NCI-H226 (cell line): ENCODE measurements around the gene CRAT.

ENCODE experiments used
- DNase-seq: peaks from one replicate; pipeline ENCODE4 v3.0.0-alpha.2; 2015

The CRAT gene

DNA sequence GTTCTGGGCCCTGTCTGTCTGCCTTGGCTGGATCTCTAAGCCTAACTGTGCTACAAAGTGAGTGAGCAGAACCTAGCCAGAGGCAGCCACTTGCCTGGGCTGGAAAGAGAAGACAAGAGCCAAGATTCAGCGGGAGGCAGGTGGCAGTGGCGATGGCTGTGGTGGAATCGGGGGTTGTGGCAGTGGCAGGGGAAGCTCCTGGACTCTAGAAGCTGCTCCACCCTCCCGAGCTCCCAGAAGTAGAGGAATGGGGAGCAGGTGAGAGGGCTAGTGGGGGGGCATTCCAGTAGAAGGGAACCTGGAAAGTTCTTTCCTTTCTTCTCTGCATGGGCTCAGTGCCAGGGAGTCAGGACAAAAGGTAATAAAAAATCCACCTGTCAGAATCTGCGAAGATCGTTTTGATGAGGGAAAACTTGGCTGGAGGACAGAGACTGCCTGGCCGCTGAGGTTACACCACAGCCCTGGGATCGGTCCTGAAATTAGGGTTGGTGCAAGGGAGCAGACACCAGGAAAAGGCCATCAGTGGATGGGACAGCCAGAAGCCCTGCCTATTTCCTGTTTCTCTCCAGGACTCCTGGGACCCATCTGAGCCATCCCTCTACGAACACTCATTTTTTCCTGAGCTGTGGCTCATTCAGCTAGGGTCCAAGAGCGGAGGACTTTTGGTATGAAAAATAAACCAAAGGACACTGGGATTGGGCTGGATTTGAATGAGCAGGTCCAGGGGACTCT, 1.6 kb downstream of the CRAT start:
- DNase-seq, result no peak

DNA sequence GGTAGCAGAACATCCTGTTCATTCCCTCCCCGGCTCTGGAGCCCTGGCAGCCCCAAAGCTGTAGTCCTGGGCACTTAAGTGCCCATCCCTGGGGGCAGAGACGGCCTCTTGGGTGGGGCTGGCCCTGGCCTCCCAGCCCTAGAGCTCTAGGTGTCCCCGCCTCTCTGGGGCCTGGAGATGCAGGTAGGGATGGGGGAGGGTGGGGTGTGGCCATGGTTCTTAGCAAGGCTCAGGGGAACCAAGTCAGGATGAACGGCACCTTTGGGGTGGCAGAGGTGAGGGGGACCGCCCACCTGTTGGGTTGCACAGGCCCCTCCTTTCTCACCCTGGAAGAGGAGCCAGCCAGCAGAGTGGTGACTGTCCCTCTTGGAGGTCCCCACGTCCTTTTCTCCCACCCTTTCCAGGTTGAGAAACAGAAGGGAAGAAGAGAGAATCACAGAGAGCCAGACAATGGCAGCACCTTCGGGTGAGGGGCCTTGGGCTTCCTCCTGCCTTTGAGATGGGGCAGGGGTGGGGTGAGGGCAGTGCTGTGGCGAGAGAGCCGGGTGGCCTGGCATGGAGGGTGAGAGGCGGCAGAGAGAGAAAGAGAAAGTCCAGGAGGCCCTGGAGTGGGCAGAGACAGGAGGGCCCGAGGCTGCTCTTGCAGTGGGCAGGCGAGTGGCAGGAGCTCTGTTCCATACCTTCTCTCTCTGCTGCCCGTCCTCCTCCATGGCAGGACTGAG, 2.3 kb downstream of the CRAT start:
- no peak for DNase-seq

DNA sequence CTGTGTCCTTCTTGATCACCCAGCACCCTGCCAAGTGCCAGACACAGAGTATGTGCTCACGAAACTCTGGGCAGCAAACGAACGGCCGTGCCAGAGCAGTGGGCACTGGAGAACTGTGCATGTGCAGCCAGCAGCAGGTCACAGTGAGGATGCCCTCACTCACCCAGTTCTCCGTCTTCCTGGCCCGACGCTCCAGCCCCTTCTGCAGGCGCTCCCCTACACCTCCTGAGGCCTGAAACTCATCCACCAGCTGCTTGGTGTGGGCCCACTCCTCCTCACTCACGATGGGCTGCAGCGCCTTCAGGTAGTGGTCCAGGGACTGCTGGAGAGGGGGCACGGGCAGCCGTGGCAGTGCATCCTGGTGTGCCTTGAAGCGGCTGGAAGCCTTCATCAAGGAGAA, 2.9 kb downstream of the CRAT start:
- DNase-seq, result no peak

DNA sequence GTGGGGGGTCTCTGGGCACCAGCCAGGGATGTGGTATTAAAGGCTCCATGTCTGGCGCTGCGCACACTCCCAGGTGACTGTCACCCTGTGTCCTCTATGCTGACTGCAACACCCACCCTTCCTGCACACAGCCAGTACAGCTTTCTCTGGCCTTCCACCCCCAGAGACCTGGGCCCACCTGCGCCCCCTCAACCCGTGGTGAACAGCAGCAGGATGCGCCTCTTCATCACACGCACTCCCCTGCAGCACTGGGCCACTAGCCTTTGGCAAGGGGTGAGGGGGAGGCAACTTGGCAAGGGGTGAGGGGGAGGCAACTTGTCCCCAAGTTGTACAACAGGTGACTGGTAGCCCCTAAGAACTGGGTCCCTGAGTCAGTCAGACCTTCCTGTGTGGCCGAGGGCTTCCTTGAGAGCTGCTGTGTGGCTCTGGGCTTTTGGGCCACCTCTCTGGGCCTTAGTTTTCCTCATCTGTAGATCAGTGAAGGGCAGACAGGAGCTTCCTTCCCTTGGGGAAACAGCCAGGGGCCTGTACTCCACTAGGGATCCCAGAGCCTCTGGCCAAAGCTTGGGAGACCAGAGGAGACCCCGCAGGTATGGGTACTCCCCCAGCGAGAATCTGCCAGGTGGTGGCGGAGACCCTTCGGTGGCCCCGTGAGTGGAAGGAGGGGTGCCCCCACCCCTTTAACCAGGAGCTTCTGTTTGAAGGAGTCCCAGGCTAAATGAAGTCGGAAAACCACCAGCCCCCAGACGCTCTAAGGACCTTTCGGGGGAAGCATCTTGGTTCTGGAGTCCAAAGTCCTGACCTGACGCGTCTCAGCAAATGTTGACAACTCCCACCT, 4.5 kb downstream of the CRAT start:
- no peak for DNase-seq

DNA sequence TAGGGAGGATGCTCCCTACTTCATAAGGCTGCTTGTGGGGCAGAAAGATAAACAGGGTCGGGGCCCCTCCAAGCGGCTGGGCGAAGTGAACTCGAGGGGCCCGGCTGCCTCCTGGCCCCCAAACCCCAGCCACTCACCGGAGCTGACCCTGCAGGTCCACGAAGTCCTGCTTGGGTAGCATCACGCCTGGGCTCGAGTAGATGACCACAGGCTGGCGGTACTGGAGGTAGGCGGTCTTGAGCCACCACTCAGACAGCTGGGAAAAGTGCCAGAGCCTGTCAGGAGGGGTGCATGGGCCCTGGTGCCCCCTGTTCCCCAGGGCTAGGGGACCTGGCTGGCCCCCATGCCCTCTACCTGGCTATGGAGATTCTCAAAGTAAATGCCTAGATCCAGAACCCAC, 6.5 kb downstream of the CRAT start:
- DNase-seq, result no peak

DNA sequence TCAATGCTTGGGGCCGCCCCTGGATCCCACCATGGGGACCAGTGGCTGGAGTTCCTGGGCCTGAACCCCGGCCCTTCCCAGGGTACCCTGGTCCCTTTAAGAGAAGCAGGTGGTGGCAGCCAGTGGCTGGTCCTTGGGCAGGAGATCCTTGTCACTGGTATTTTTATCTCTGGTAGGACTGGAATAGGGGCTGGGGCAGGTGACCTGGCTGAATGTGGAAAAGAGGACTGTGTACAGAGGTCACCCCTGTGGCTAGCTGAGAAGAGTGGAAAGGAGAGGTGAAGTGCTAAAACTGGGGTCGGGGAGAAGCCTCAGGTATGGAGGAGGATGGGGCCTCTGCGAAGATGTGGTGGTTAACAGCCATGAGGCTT, 7.0 kb downstream of the CRAT start:
- DNase-seq, result no peak

DNA sequence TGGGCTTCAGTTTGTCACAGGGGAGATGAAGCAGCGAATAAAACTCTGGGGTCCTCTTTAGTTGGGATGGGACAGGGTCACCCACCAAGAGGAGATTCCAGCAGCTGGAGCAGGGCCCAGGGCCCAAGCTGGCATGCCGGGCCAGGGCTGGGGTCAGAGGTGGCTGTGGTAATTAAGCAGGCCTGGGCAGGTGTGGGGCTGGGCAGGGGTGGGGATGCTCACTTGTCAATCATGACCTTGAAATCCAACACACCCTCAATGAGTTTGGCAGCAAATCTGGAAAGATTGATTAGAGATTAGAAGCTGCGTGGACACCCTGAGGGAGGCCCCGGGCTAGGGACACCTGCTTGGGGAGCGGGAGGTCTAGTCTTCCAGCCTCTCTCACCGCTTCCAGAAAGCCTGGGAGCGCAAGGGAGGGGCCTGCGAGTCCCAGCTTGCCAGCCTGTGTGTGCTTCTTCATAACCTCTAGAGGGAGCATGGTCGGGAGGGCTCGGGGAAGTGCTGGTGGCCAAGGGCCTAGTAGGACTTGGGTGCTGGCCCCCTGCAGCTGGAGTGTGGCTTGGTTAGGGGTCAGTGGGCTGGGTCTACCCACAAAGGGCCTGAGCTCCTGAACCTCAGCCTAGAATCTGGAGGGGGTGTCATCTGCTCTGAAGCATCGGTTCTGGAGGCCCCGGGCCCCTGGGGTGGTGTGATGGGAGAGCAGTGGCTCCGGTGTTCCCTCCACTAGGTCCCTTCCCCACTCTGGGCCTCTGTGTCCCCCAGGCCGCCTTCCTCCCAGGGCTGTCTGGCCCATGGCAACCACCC, 7.6 kb downstream of the CRAT start:
- DNase-seq, result peak; percentile 27

DNA sequence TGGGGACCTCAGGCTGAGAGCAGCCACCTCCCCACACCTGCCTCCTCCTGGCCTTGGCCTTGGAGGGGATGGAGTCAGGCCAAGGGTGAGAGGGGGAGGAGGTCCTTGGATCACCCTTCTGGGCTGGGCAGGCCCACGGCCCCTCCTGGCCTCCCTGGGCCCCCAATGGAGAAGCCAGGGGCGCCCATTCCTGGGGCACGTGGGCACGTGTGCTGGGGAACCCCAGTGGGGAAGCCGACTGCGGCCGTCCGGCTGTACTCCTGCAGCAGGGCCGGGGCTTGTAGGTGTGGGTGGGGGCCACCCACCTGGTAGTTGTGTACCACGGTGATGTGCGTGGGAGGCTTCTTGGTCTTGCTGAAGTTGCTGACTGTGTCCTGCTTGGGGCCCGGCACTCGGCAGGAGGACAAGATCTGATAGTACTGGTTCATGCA, 8.5 kb downstream of the CRAT start:
- DNase-seq, result no peak

DNA sequence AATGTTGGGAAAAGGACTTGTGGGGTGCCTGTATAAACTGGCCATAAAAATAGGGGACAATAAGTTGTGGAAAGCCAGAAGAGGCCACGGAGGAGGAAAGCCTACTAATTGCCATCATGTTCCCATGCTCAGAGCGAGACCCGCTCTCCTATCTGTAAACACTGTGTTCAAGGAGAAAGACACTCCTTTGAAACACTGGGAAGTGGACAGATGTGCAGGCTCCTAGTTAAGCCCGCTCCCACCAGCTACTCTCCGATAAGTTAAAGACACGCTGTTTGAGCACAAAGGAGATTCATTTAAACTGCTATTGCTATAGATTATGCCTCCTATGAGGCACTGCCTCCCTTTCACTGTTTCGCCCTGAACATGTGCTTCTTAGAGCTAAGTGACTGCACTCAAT, 9.3 kb downstream of the CRAT start:
- no peak for DNase-seq

DNA sequence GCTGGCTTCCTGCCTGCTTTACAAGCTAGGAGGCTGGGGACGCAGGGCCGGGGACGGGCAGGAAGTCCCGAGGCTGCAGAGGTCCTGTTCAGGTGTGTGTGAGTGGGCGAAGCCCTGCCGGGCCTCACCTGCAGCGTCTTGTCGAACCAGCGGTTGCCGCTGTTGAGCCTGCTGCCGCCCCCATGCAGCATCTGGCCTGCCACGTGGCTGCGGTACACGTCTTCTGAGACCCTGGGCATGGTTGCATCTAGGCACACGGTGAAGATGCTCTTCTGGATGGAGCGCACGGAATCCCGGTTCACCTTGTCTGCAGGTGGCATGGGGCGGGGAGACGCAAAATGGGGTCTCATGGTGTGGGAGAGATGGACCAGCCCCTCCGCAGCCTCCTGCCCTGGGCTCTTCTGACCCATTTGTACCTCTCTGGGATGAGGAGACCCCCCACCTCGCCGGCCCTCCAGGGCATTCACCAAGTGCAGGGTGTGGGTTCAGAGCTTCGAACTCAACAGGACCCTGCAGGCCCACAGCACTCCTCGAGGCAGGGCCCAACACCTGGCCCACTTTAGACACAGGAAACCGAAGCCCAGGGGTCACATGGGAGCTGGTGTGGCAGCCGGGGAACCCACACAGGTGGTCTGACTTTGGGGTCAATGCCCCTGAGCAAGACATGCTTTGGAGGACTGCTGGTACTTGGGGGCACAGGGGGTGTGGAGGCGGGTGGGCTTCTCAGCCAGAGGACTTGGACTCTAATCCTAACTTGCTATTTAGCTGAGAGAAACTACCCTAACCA, 10.0 kb downstream of the CRAT start:
- no peak for DNase-seq

DNA sequence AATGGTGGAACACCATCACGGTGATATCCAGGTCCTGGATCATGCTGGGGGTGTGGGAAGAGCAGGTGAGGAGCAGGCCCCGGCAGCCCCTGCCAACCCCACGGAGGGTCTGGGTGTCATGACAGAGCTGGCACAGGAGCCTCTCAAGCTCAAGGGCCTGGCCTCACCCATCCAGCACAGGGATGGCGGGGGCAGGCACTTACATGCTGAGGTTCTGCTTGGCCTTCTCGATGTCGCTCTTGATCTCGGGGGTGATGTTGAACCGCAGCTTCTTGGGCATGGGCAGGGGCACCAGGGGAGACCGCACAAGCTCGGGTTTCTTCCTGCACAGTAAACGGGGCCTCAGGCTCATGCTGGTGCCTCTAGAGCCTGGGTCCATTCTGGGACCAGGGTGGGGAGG, 12.3 kb downstream of the CRAT start:
- no peak for DNase-seq

DNA sequence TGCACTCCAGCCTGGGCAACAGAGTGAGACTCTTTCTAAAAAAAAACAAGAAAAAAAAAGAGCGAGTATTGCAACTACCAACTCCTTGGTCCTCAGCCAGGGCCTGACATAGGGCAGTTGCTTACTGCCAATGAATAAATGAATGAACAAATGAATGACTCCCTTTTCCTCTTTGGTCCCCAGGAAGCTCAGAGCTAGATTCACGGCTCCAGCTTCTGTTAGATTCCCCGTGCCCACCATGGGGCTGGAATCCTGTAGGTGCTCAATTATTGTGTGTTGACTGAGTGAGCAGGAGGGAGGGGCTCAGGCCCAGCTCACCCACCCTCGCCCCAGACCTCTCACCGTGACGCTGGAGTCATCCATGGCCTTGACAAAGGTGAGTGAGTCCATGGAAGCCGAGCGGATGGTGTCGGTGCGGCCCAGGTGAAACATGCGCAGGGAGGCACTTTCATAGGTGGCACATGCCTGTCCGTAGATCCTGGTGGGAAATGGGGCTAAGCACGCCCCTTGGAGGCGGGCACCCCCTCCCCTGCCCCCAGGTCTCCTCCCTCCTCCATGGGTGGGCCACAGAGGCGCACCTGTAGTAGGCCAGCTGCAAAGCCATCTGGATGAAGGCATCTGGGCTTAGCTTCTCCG, 12.8 kb downstream of the CRAT start:
- no peak for DNase-seq

DNA sequence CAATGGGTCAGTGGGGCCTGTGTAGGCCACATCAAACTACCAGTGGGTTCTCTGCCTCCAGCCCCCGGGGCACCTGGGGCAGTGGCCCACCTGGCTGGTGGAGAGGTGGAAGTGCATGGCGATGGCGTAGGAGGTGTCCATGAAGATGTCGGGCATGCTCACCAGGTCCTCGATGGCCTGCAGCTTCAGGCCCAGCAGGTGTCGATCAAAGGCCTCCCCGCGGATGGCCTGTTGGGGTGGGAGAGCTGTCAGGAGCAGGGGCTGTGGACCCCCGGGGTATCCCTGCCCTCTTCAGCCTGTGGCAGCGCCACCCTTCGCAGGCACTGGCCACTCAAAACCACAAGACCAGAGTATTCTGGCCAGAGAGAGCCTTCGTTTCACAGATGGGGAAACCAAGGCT, 14.7 kb downstream of the CRAT start:
- no peak for DNase-seq

DNA sequence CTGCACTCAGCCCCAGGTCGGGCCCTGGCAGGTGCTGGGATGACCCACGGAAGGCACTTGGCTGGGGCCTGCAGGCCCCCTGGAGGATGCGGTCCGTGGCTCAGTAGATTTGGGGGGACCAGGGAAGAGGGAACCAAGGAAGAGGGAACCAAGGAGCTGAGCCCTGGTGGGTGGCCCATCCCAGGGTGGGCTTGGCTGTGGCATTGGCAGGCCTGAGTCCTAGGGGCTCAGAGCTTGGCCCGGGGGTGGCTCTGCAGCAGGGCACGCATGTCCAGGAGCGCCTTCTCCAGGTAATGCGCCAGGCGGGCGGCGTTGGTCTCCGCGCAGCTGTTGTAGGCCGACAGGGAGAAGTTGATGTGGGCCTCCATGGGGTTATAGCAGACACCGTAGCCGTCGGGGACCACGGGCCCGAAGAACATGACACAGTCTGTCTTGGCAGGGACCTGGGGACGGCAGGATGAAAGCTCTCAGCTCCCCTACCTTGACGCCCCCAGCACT, 15.4 kb downstream of the CRAT start:
- DNase-seq, result no peak

DNA sequence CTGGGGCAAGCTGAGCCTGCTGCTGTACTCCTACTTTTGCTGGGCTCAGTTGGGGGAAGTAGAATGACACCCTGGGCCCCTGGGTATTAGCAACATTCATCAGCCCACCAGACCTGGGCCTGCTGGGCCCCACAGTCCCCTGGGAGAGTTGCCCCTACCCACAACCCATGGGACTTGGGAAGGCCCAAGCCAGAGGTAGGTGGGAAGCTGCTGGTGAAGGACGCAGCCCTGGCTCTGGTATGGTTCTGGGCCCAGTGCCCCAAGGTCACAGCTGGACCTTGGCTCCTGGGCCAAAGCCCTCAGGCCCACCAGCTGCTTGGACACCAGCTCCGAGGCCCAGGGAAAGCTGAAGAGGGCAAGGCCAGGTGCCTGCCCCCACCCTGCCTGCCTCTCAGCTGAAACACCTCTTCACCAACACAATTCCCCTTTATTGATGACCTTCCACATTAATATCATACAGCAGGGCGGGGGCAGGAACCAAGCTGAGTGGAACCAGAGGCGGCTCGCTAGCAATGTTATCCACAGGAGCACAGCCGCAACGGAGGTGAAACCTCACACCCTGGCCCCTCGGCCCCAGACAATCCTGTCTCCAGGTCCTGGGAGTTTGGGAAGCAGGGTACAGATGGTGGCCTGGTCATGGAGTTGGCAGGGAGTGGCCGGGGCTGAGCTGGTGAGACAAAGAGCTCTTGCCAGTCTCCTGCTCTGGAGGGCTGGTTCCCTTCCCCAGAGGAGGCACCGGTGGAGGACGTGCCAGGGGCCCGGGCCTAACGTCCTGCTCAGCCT, 16.0 kb downstream of the CRAT start:
- DNase-seq, result no peak

DNA sequence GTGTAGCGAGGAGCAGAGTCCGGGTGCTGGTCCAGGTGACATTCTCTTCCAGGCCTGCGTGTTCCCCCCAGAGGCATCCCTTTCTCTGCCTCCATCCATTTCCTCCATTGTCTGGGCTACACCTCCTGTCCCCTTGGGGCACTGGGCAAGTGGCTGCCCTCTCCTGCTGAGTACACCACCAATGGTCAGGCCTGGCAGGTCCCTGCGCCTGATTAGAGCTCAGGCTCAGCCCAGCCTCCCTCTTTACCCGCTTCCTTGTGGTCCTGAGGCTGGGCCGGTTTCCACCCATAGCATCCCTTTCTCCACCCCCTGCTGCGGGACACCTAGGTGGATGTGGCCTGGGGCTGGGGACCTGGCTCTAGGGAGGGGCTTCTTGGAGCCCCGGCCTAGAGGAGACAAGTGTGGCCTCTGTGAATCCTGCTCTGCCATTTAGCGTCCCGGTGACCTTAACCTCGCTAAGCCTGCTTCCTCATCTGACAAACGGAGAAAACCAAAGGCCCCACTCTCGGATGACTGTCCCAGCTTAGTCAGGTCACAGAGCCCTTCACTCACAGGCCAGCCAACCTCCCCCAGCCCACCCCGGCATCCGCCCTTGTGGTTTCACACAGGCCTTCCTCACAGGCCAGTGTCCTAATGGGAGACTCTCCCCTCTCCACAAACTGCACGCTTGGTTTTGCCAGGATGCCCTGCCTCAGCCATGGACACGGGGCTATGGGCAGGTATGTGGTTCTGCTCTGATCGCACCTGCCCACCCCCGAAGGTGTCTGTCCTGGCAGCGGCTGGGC, 16.8 kb downstream of the CRAT start:
- no peak for DNase-seq

DNA sequence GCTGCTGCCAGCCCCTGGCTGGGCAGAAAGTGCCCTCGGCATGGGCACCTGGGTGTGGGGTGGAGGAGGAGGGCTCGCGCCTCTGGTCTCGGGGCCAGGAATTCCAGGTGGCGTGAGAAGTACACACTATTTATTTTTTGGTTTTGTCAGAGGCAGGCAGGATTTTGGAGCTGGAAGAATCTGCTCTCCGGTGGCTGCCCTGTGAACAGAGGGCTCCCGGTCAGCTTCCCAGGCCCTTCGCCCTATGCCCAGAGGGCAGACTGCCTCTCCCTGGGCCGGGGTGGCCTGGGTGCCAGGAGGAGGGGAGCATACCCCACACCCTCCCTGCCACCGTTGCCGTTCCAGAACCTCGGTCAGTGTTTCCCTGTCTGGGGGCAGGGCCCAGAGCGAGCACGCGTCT, 21.3 kb downstream of the CRAT start:
- no peak for DNase-seq

DNA sequence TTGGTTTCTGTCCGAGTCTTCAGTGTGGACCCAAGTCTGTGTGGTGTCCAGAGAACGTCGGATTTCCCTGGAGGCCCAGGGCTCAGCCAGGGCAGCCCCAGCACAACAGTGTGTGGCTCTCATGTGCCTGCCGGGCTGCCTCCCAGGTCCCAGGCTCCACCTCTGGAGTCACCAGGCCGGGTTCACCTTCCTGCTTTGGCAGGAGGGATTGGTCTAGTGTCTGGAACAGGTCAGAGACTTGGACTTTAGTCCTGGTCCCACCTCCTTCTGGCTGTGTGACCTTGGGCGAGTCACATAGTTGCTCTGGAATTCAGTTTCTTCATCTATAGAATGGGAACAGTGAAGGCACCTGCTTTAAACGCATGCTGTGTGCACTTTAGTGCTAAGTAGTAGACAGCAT, 26.5 kb downstream of the CRAT start:
- no peak for DNase-seq

DNA sequence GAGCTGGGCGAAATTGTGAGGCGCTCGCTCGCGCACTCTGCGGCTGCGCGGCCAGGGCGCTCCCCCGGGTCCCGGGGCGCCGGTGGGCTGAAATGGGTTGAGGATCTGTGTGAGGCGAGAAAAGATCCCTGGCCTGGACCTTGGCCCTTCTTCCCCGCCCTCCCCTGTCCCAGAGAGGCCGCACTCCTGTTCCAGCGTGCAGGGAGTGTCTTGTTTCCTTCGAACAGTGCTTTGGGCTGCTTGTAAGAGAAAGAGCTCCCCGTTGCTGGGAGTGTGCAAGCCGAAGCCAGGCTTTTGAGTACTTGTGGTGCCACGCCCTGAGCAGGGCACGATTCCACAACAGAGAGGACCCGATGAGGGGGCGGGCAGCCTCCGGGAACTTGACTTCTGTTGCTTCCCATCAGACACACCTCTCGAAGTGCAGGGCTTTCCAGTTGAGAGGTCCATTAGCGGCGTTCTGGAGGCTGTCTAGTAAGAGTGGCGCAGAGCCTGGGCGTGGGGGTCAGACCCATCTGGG, 29.1 kb downstream of the CRAT start:
- no peak for DNase-seq
